Measurements from ENCODE around the gene CEACAM8. TPM values are rescaled to one million over a fixed set of nuclear protein-coding genes. Genes with fewer than 3 reads are reported as not detected.
"Not testable (repeated sequence)": the region's sequence is repeated elsewhere in the genome, so short reads cannot be mapped to it uniquely, and the experiment has no call there.

CEACAM8 gene
- 1 to 10 TPM in 1 of 2 donors, under 1 TPM in 1; 0.89 to 1.7 TPM for total RNA-seq
- long read RNA-seq, partial matches to known transcripts: 4 of 5 reads
- long read RNA-seq, other reads (novel, unspliced or antisense): 0 of 5 reads

- no peak for DNase-seq
- intact Hi-C loops (cut with DNase I, micrococcal nuclease): no loop called here
- ATAC-seq: no peak
Observed at GRCh38 chr19:42594617-42595489, at the start of gene CEACAM8. TSS of gene CEACAM8 (minus strand) at chr19:42594924. CDS start at chr19:42594828, 96 bp downstream.

GRCh38 chr19:42639324-42640092 lies 44.8 kb upstream of the CEACAM8 start:
- intact Hi-C loops (cut with DNase I, micrococcal nuclease); ATAC-seq: not testable (repeated sequence)

GRCh38 chr19:42635233-42635539 lies 40.5 kb upstream of the CEACAM8 start:
- ATAC-seq: no peak
- intact Hi-C loops (cut with DNase I, micrococcal nuclease): no loop called here
- no peak for DNase-seq

More at GRCh38 chr19:42639324-42640092, 44.8 kb upstream of the CEACAM8 start:
- DNase-seq: not testable (repeated sequence)

- DNase-seq (peak in 1 of 2 donors; percentile 26), ATAC-seq (no peak)
- intact Hi-C loops (cut with DNase I, micrococcal nuclease): no loop called here
Observed at GRCh38 chr19:42634409-42635232, 39.9 kb upstream of the CEACAM8 start.

- DNase-seq (no peak), ATAC-seq (no peak)
- intact Hi-C loops (cut with DNase I, micrococcal nuclease): no loop called here
Observed at GRCh38 chr19:42629191-42629590, 34.5 kb upstream of the CEACAM8 start.

GRCh38 chr19:42628411-42629140 lies 33.9 kb upstream of the CEACAM8 start:
- intact Hi-C loops (cut with DNase I, micrococcal nuclease): no loop called here
- DNase-seq: no peak
- no peak for ATAC-seq

GRCh38 chr19:42627916-42628315 lies 33.2 kb upstream of the CEACAM8 start:
- no peak for DNase-seq
- no peak for ATAC-seq
- intact Hi-C loops (cut with DNase I, micrococcal nuclease): no loop called here

GRCh38 chr19:42626181-42626580 lies 31.5 kb upstream of the CEACAM8 start:
- ATAC-seq (no peak), DNase-seq (no peak)
- intact Hi-C loops (cut with DNase I, micrococcal nuclease): no loop called here

GRCh38 chr19:42619271-42619670 lies 24.5 kb upstream of the CEACAM8 start:
- ATAC-seq (no peak), DNase-seq (no peak)
- intact Hi-C loops (cut with DNase I, micrococcal nuclease): no loop called here

GRCh38 chr19:42613666-42614065 lies 18.9 kb upstream of the CEACAM8 start:
- ATAC-seq (no peak), DNase-seq (no peak)
- intact Hi-C loops (cut with DNase I, micrococcal nuclease): no loop called here

GRCh38 chr19:42610401-42610915 lies 15.7 kb upstream of the CEACAM8 start:
- DNase-seq; intact Hi-C loops (cut with DNase I, micrococcal nuclease); ATAC-seq: not testable (repeated sequence)

- intact Hi-C loops (cut with DNase I, micrococcal nuclease): no loop called here
- ATAC-seq: peak; percentile 80
- DNase-seq: peak; percentile 37 to 76
Observed at GRCh38 chr19:42606660-42607351, 12.1 kb upstream of the CEACAM8 start.

GRCh38 chr19:42601811-42602443 lies 7.2 kb upstream of the CEACAM8 start:
- ATAC-seq (peak; percentile 50), DNase-seq (peak in 1 of 2 donors; percentile 53)
- intact Hi-C loops (cut with DNase I, micrococcal nuclease): no loop called here

- DNase-seq: peak in 1 of 2 donors; percentile 49
- intact Hi-C loops (cut with DNase I, micrococcal nuclease): no loop called here
- peak; percentile 78 for ATAC-seq
Observed at GRCh38 chr19:42596391-42597072, 1.8 kb upstream of the CEACAM8 start.

- ATAC-seq (no peak), DNase-seq (no peak)
- intact Hi-C loops (cut with DNase I, micrococcal nuclease): no loop called here
Observed at GRCh38 chr19:42595550-42596172, 937 bp upstream of the CEACAM8 start.

GRCh38 chr19:42589792-42590191 lies 4.9 kb downstream of the CEACAM8 start:
- DNase-seq: no peak
- intact Hi-C loops (cut with DNase I, micrococcal nuclease): no loop called here
- no peak for ATAC-seq

Measured in left colon (tissue), 2 donors.